HS-5 (cell line): ENCODE results near the gene ADTRP.

ENCODE experiments used
- DNase-seq: peaks from one replicate; pipeline ENCODE4 v3.0.0-alpha.2; 2012; ENCODE audit warnings: low read depth

The ADTRP gene

GRCh38 chr6:11755725-11756124, 22.9 kb downstream of the ADTRP start:
- no peak for DNase-seq

GRCh38 chr6:11754625-11755271, 23.9 kb downstream of the ADTRP start:
- DNase-seq, result no peak

GRCh38 chr6:11753798-11754197, 24.8 kb downstream of the ADTRP start:
- DNase-seq, result no peak

- no peak for DNase-seq
Measured at GRCh38 chr6:11752360-11752759, 26.2 kb downstream of the ADTRP start.

GRCh38 chr6:11750682-11751081, 27.9 kb downstream of the ADTRP start:
- DNase-seq, result no peak

- DNase-seq, result no peak
Measured at GRCh38 chr6:11748591-11749210, 29.9 kb downstream of the ADTRP start.

GRCh38 chr6:11747021-11747420, 31.6 kb downstream of the ADTRP start:
- no peak for DNase-seq

- DNase-seq, result no peak
Measured at GRCh38 chr6:11744753-11745152, 33.9 kb downstream of the ADTRP start.

GRCh38 chr6:11744101-11744500, 34.5 kb downstream of the ADTRP start:
- DNase-seq, result no peak

- no peak for DNase-seq
Measured at GRCh38 chr6:11740875-11741274, 37.7 kb downstream of the ADTRP start.

GRCh38 chr6:11738661-11739375, 39.8 kb downstream of the ADTRP start:
- no peak for DNase-seq

GRCh38 chr6:11738234-11738633, 40.4 kb downstream of the ADTRP start:
- DNase-seq, result no peak

- no peak for DNase-seq
Measured at GRCh38 chr6:11736601-11737000, 42.0 kb downstream of the ADTRP start.

GRCh38 chr6:11734861-11735613, 43.6 kb downstream of the ADTRP start:
- DNase-seq, result no peak

GRCh38 chr6:11732036-11732631, 46.5 kb downstream of the ADTRP start:
- no peak for DNase-seq

- no peak for DNase-seq
Measured at GRCh38 chr6:11731423-11731822, 47.2 kb downstream of the ADTRP start.

- DNase-seq, result no peak
Measured at GRCh38 chr6:11730641-11731040, 48.0 kb downstream of the ADTRP start.

- no peak for DNase-seq
Measured at GRCh38 chr6:11729076-11729475, 49.5 kb downstream of the ADTRP start.

- DNase-seq, result no peak
Measured at GRCh38 chr6:11727998-11728961, 50.3 kb downstream of the ADTRP start.

GRCh38 chr6:11727346-11727997, 51.1 kb downstream of the ADTRP start:
- DNase-seq, result no peak

GRCh38 chr6:11724286-11724685, 54.3 kb downstream of the ADTRP start:
- no peak for DNase-seq
